GM12801 (cell line): ENCODE data around the gene UAP1.

Source experiments
- CTCF ChIP-seq: IDR thresholded peaks from one replicate; pipeline ENCODE4 v1.5.1; 2011; ENCODE audit warnings: control low read depth; ENCODE audit not compliant: insufficient read length; ENCODE audit errors: extremely low read depth

UAP1 gene

DNA sequence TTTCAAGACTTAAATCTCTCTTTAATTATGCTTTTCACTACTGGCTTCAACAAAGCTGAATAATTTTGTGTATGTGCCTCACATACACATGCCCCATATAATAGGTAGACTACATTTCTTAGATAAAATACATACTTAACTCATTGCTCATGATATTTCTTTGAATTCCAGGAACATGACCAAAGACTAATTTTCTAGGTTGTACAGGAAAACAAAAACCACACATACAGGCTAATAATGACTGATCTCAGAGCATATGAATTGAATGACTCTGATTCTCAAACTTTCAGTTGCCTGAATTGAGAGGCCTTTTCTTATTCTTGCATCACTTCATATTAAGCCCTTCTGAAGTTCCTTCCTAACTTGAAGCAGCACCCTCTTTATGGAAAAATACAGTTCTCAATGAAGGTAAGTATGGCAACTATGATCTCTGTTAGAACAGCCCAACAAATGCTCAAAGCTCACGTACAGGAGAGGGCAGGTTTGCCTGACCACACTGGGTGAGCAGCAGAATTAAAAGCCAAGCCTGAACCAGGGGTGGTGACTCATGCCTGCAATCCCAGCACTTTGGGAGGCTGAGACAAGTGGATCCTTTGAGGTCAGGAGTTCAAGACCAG is 22.6 kb upstream of the UAP1 start:
- TF ChIP-seq CTCF, result no peak

- no peak for TF ChIP-seq CTCF
Observed at GRCh38 chr1:162541619-162542141, 19.8 kb upstream of the UAP1 start.

DNA sequence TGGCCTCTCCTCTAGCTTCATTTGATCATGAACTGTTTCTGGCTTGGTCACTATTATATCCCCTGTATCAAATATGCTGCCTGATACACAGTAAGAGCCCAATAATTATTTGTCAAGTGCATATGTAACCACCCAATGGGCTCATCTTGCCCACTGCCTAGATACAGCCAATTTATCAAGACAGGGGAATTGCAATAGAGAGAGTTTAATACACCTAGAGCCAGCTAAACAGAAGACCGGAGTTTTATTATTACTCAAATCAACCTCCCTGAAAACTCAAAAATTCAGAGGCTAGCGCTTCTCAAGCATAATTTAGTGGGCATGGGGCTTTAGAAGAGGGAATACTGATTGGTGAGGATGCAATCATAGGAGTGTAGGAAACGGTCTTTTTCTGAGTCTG is 18.3 kb upstream of the UAP1 start:
- TF ChIP-seq CTCF, result no peak

GRCh38 chr1:162548170-162548569 is 13.4 kb upstream of the UAP1 start:
- TF ChIP-seq CTCF, result no peak

- no peak for TF ChIP-seq CTCF
Observed at GRCh38 chr1:162549001-162549400, 12.5 kb upstream of the UAP1 start.

DNA sequence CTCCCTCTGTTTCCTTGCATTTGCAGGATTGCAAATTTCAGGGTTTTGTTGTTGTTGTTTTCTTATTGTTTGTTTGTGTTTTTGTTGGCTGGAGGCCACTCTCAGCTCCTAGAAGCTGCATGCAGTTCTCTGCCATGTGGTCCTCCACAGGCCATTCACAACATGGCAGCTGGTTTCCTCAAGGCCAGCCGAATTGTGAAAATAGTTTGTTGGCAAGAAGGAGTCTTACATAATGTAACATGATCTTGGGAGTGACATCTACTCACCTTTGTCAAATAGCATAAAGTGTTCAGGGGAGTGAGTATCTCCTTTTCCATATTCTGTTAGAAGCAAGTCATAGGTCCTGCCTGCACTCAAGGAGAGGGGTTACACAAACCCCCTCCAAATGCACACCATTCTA is 10.6 kb upstream of the UAP1 start:
- no peak for TF ChIP-seq CTCF

- no peak for TF ChIP-seq CTCF
Observed at GRCh38 chr1:162551969-162552683, 9.4 kb upstream of the UAP1 start.
